HEK293 (cell line): Measurements from ENCODE around the gene FGF3.

ENCODE experiments used
- CTCF ChIA-PET: fragments of 350-600 bp; formaldehyde crosslinking; extraction: SDS; loops from one replicate; lab custom pipeline; 2021; ENCODE audit warnings: antibody characterized with exemption; lab: Yijun Ruan, JAX
- POLR2A ChIA-PET: fragments of 300-600 bp; formaldehyde crosslinking; extraction: SDS; loops from one replicate; lab custom pipeline; 2020; ENCODE audit warnings: antibody characterized with exemption, inconsistent platforms; lab: Yijun Ruan, JAX
- H3K27ac ChIP-seq: fragments of 200-500 bp; sonication (Bioruptor generic); 2 replicates; pipeline ENCODE4 v1.5.1; 2014; ENCODE audit warnings: low read depth, low read length, control low read depth, inconsistent platforms; ENCODE audit errors: extremely low read depth
- H3K36me3 ChIP-seq, 2 experiments: fragments of 200-500 bp in 1 of 2; sonication (Bioruptor generic) in 1 of 2; 1 replicate in 1 of 2; 2 replicates in 1 of 2; pipeline ENCODE4 v1.5.1; 2014 to 2017; ENCODE audit warnings: inconsistent platforms in 2 of 2, low read length in 2 of 2; ENCODE audit not compliant: control insufficient read depth in 2 of 2, insufficient read depth in 1 of 2
- H3K4me1 ChIP-seq: fragments of 200-500 bp; sonication (Bioruptor generic); 2 replicates; pipeline ENCODE4 v1.5.1; 2014; ENCODE audit warnings: mild to moderate bottlenecking, low read length, inconsistent platforms; ENCODE audit not compliant: control insufficient read depth, insufficient read depth
- H3K4me3 ChIP-seq: 2 replicates; pipeline ENCODE4 v1.5.1; 2011; ENCODE audit warnings: low read depth, mild to moderate bottlenecking, control low read depth, low read length, moderate library complexity
- H3K9me3 ChIP-seq: fragments of 200-500 bp; sonication (Bioruptor generic); 2 replicates; pipeline ENCODE4 v1.5.1; 2014; ENCODE audit warnings: low read depth, low read length, inconsistent platforms; ENCODE audit not compliant: control insufficient read depth, insufficient read depth
- GFI1B ChIP-seq: fragments of 450-650 bp; formaldehyde crosslinking; IDR thresholded peaks from 2 replicates; pipeline ENCODE4 v1.5.1; 2016; ENCODE audit warnings: missing biosample characterization, missing genetic modification characterization
- HOXD13 ChIP-seq: sonication (generic); formaldehyde crosslinking; IDR thresholded peaks from 2 replicates; pipeline ENCODE4 v1.8.0; 2022; ENCODE audit warnings: missing genetic modification reagents, borderline replicate concordance
- KLF7 ChIP-seq: fragments of 450-650 bp; formaldehyde crosslinking; IDR thresholded peaks from 2 replicates; pipeline ENCODE4 v1.5.1; 2016; ENCODE audit warnings: missing biosample characterization, missing genetic modification characterization, borderline replicate concordance
- MEIS1 ChIP-seq: sonication (generic); formaldehyde crosslinking; IDR thresholded peaks from 2 replicates; pipeline ENCODE4 v1.8.1; 2022; ENCODE audit warnings: missing genetic modification reagents, mild to moderate bottlenecking, borderline replicate concordance
- MYNN ChIP-seq: fragments of 450-650 bp; formaldehyde crosslinking; IDR thresholded peaks from 2 replicates; pipeline ENCODE4 v1.5.1; 2016; ENCODE audit warnings: missing biosample characterization, missing genetic modification characterization, borderline replicate concordance
- SALL2 ChIP-seq: fragments of 450-650 bp; formaldehyde crosslinking; IDR thresholded peaks from 2 replicates; pipeline ENCODE4 v1.5.0; 2017; ENCODE audit warnings: missing biosample characterization, mild to moderate bottlenecking, missing genetic modification characterization, borderline replicate concordance
- SCRT2 ChIP-seq: fragments of 450-650 bp; formaldehyde crosslinking; IDR thresholded peaks from 2 replicates; pipeline ENCODE4 v1.5.1; 2016; ENCODE audit warnings: missing biosample characterization, missing genetic modification characterization
- TCF7L2 ChIP-seq: IDR thresholded peaks from 2 replicates; pipeline ENCODE4 v1.6.1; 2011; ENCODE audit warnings: low read depth, mild to moderate bottlenecking, inconsistent platforms, low read length, moderate library complexity, borderline replicate concordance
- TRIM28 ChIP-seq: IDR thresholded peaks from 2 replicates; pipeline ENCODE4 v1.6.1; 2011; ENCODE audit warnings: low read length, control low read depth, borderline replicate concordance
- YY1 ChIP-seq: fragments of 450-650 bp; formaldehyde crosslinking; IDR thresholded peaks from 2 replicates; pipeline ENCODE4 v1.5.1; 2018; ENCODE audit warnings: missing biosample characterization, missing genetic modification characterization
- ZFP41 ChIP-seq: fragments of 450-650 bp; formaldehyde crosslinking; IDR thresholded peaks from 2 replicates; pipeline ENCODE4 v1.5.1; 2016; ENCODE audit warnings: missing biosample characterization, missing genetic modification characterization, borderline replicate concordance
- ZIC2 ChIP-seq: fragments of 450-650 bp; formaldehyde crosslinking; IDR thresholded peaks from 2 replicates; pipeline ENCODE4 v1.5.1; 2016; ENCODE audit warnings: missing biosample characterization, missing genetic modification characterization
- ZNF10 ChIP-seq: fragments of 450-650 bp; formaldehyde crosslinking; IDR thresholded peaks from 2 replicates; pipeline ENCODE4 v1.5.1; 2017; ENCODE audit warnings: missing biosample characterization, missing genetic modification characterization
- ZNF223 ChIP-seq: fragments of 450-650 bp; formaldehyde crosslinking; IDR thresholded peaks from 2 replicates; pipeline ENCODE4 v1.5.1; 2016; ENCODE audit warnings: missing biosample characterization, missing genetic modification characterization
- ZNF24 ChIP-seq: fragments of 450-650 bp; formaldehyde crosslinking; IDR thresholded peaks from 2 replicates; pipeline ENCODE4 v1.5.1; 2016; ENCODE audit warnings: missing biosample characterization, missing genetic modification characterization
- ZNF433 ChIP-seq: fragments of 450-650 bp; formaldehyde crosslinking; IDR thresholded peaks from 2 replicates; pipeline ENCODE4 v1.5.1; 2016; ENCODE audit warnings: missing biosample characterization, missing genetic modification characterization, low read depth
- ZNF473 ChIP-seq: fragments of 450-650 bp; formaldehyde crosslinking; IDR thresholded peaks from 2 replicates; pipeline ENCODE4 v1.5.1; 2017; ENCODE audit warnings: missing biosample characterization, missing genetic modification characterization
- ZNF549 ChIP-seq: fragments of 450-650 bp; IDR thresholded peaks from 2 replicates; pipeline ENCODE4 v1.5.1; 2018; ENCODE audit warnings: missing biosample characterization, missing genetic modification characterization, mild to moderate bottlenecking, inconsistent platforms, moderate library complexity
- ZNF660 ChIP-seq: fragments of 450-650 bp; IDR thresholded peaks from 2 replicates; pipeline ENCODE4 v1.5.1; 2018; ENCODE audit warnings: missing biosample characterization, mild to moderate bottlenecking, missing genetic modification characterization
- ZNF664 ChIP-seq: fragments of 450-650 bp; formaldehyde crosslinking; IDR thresholded peaks from 2 replicates; pipeline ENCODE4 v1.5.1; 2016; ENCODE audit warnings: missing biosample characterization, missing genetic modification characterization
- ZNF830 ChIP-seq: fragments of 450-650 bp; IDR thresholded peaks from 2 replicates; pipeline ENCODE4 v1.5.0; 2018; ENCODE audit warnings: missing biosample characterization, missing genetic modification characterization, low read depth, mild to moderate bottlenecking, moderate library complexity
- TF ChIP-seq, protein P1 (sequence below): fragments of 450-650 bp; formaldehyde crosslinking; IDR thresholded peaks from 2 replicates; pipeline ENCODE4 v1.5.1; 2016; ENCODE audit warnings: missing biosample characterization, missing genetic modification characterization, low read depth
- TF ChIP-seq, protein P2 (sequence below): fragments of 450-650 bp; formaldehyde crosslinking; IDR thresholded peaks from 2 replicates; pipeline ENCODE4 v1.5.1; 2016; ENCODE audit warnings: missing biosample characterization, missing genetic modification characterization, borderline replicate concordance
- TF ChIP-seq, protein P3 (sequence below): fragments of 450-650 bp; formaldehyde crosslinking; IDR thresholded peaks from 2 replicates; pipeline ENCODE4 v1.5.0; 2017; ENCODE audit warnings: missing biosample characterization, missing genetic modification characterization, borderline replicate concordance

The FGF3 gene

DNA sequence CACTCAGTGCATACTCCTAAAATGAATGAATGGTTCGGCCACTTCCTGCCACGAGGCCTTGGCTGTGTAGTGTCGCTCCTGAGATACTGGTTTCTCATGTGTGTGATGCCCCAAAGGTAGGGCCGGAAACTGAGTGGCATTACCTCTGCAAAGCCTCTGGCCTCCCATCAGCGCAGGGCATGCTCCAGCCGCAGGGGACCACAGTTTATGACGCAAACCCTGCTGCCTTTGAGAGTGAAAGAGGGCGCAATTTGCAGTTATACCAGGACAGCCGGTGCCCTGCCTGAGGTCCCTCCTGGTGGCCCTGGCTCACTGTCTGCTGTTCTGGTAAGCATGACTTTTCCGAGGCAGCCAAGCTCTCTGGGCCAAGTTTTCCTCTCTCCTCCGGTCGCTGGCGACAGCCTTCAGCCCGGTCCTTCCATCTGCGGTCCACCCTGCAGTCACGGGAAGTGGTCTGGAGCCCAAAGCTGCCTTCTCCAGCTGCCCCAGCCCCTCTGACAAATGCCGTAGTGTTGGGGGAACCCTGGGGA lies 2.4 kb upstream of the FGF3 start:
- H3K27ac ChIP-seq = no peak overlapping the region
- H3K9me3 ChIP-seq = no peaks in the 10 kb centered on the region
- H3K4me3 ChIP-seq = no peak overlapping the region
- H3K36me3 ChIP-seq = no peaks in the 10 kb centered on the region
- 0 out of 2 replicates have a peak, but pooled peaks have one; percentile 22 for TF ChIP-seq SCRT2 (tag by site-specific recombination)
- TF ChIP-seq ZNF10 (tag by site-specific recombination) = no peak
- peak; percentile 50 for TF ChIP-seq ZIC2 (tag by site-specific recombination)
- TF ChIP-seq, protein P1, sequence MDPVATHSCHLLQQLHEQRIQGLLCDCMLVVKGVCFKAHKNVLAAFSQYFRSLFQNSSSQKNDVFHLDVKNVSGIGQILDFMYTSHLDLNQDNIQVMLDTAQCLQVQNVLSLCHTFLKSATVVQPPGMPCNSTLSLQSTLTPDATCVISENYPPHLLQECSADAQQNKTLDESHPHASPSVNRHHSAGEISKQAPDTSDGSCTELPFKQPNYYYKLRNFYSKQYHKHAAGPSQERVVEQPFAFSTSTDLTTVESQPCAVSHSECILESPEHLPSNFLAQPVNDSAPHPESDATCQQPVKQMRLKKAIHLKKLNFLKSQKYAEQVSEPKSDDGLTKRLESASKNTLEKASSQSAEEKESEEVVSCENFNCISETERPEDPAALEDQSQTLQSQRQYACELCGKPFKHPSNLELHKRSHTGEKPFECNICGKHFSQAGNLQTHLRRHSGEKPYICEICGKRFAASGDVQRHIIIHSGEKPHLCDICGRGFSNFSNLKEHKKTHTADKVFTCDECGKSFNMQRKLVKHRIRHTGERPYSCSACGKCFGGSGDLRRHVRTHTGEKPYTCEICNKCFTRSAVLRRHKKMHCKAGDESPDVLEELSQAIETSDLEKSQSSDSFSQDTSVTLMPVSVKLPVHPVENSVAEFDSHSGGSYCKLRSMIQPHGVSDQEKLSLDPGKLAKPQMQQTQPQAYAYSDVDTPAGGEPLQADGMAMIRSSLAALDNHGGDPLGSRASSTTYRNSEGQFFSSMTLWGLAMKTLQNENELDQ (tag by site-specific recombination) = no peak
- H3K4me1 ChIP-seq = no peaks in the 10 kb centered on the region; the same call in 1 of the 2 replicates
- ChIA-PET CTCF (no interaction called here), POLR2A (no interaction called here)

DNA sequence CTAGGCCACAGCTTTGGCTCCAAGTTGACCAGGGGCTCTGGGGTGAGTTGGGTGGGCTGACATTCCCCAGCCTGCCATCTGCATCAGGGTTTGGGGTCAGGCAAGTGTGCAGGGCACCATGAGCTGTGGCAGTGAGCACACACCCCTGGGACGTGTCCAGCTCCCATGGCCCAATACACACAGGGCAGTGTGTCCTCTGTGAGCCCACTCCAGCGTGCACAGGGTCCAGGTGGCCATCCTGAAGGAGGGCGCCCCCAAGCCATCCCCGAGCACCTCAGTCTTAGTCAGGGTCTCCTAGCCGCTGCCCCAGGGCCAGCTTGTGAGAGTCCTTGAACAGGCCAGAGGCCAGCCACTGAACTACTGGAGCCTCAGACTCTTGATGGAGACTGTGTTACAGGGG lies 1.2 kb upstream of the FGF3 start:
- POLR2A ChIA-PET = no interaction called here
- Histone ChIP-seq H3K36me3 (no peaks in the 10 kb centered on the region), H3K4me3 (no peak overlapping the region), H3K27ac (no peak overlapping the region), H3K4me1 (no peaks in the 10 kb centered on the region; the same call in 1 of the 2 replicates), H3K9me3 (no peaks in the 10 kb centered on the region)
- no peak for TF ChIP-seq ZNF549 (tag by site-specific recombination)
- no peak for TF ChIP-seq TRIM28
- TF ChIP-seq ZFP41 = no peak
- no peak for TF ChIP-seq ZNF433 (tag by site-specific recombination)
- TF ChIP-seq, protein P2, sequence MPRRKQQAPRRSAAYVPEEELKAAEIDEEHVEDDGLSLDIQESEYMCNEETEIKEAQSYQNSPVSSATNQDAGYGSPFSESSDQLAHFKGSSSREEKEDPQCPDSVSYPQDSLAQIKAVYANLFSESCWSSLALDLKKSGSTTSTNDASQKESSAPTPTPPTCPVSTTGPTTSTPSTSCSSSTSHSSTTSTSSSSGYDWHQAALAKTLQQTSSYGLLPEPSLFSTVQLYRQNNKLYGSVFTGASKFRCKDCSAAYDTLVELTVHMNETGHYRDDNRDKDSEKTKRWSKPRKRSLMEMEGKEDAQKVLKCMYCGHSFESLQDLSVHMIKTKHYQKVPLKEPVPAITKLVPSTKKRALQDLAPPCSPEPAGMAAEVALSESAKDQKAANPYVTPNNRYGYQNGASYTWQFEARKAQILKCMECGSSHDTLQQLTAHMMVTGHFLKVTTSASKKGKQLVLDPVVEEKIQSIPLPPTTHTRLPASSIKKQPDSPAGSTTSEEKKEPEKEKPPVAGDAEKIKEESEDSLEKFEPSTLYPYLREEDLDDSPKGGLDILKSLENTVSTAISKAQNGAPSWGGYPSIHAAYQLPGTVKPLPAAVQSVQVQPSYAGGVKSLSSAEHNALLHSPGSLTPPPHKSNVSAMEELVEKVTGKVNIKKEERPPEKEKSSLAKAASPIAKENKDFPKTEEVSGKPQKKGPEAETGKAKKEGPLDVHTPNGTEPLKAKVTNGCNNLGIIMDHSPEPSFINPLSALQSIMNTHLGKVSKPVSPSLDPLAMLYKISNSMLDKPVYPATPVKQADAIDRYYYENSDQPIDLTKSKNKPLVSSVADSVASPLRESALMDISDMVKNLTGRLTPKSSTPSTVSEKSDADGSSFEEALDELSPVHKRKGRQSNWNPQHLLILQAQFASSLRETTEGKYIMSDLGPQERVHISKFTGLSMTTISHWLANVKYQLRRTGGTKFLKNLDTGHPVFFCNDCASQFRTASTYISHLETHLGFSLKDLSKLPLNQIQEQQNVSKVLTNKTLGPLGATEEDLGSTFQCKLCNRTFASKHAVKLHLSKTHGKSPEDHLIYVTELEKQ (tag by site-specific recombination) = no peak
- no peak for TF ChIP-seq MYNN (tag by site-specific recombination)
- no peak for TF ChIP-seq ZNF660 (tag by site-specific recombination)
- TF ChIP-seq ZNF664 (tag by site-specific recombination) = no peak
- TF ChIP-seq HOXD13 (CRISPR knock-in tag) = no peak
- no peak for TF ChIP-seq ZNF473 (tag by site-specific recombination)
- TF ChIP-seq ZNF830 (tag by site-specific recombination) = no peak
- no peak for TF ChIP-seq ZNF10 (tag by site-specific recombination)
- CTCF ChIA-PET = no interaction called here

DNA sequence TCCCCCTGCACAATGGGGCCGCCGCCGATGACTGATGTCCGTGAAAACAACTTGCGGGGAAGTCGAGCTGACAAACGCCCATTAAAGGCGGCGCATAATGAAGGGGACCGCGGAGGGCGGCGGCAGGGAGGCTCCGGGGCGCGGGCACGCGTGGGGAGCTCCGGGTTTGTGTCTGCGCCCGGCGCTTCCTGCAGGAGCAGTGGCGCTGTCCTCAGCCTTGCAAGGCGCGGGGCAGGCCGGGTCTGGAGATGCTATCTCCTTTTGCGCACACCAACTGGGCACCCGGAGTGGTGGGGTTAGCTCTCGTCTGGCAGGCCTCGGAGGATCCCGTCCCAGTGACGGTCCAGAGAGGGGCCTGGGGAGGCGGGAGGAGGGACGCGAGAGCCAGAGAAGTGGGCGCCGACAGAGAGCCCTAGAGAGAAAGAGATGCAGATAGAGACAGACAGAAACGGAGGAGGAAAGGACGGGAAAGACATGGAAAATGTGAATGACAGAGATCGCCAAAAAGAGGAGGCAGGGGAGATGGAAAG lies 390 bp upstream of the FGF3 start:
- POLR2A ChIA-PET = interaction anchor here (0.5 kb wide), 1 partner anchor 749 kb away, joined by 4 read pairs; no protein-coding TSS in a partner anchor
- TF ChIP-seq GFI1B (tag by site-specific recombination) = no peak
- no peak for TF ChIP-seq MEIS1
- no peak for TF ChIP-seq ZNF433 (tag by site-specific recombination)
- TF ChIP-seq TCF7L2 = no peak
- TF ChIP-seq SALL2 (tag by site-specific recombination) = no peak
- no peak for TF ChIP-seq KLF7 (tag by site-specific recombination)
- TF ChIP-seq, protein P3, sequence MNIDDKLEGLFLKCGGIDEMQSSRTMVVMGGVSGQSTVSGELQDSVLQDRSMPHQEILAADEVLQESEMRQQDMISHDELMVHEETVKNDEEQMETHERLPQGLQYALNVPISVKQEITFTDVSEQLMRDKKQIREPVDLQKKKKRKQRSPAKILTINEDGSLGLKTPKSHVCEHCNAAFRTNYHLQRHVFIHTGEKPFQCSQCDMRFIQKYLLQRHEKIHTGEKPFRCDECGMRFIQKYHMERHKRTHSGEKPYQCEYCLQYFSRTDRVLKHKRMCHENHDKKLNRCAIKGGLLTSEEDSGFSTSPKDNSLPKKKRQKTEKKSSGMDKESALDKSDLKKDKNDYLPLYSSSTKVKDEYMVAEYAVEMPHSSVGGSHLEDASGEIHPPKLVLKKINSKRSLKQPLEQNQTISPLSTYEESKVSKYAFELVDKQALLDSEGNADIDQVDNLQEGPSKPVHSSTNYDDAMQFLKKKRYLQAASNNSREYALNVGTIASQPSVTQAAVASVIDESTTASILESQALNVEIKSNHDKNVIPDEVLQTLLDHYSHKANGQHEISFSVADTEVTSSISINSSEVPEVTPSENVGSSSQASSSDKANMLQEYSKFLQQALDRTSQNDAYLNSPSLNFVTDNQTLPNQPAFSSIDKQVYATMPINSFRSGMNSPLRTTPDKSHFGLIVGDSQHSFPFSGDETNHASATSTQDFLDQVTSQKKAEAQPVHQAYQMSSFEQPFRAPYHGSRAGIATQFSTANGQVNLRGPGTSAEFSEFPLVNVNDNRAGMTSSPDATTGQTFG (tag by site-specific recombination) = no peak
- no peak for TF ChIP-seq YY1 (tag by site-specific recombination)
- no peak for TF ChIP-seq ZNF223 (tag by site-specific recombination)
- TF ChIP-seq ZNF24 (tag by site-specific recombination) = no peak

More for the DNA sequence above, 390 bp upstream of the FGF3 start:
- Histone ChIP-seq H3K9me3 (no peaks in the 10 kb centered on the region), H3K4me3 (no peak overlapping the region), H3K36me3 (no peaks in the 10 kb centered on the region), H3K4me1 (no peaks in the 10 kb centered on the region; the same call in 1 of the 2 replicates), H3K27ac (no peak overlapping the region)
- CTCF ChIA-PET = interaction anchor here (0.6 to 0.7 kb wide), 2 partner anchors 60 to 376 kb away, joined by 3 to 5 read pairs; no protein-coding TSS in a partner anchor
